ENCODE measurements around the gene SLC51A.
A peak's percentile ranks its signal among the peaks of the same experiment; 100 is the strongest.
"Not testable (repeated sequence)": the region's sequence is repeated elsewhere in the genome, so short reads cannot be mapped to it uniquely, and the experiment has no call there.

SLC51A gene

GRCh38 chr3:196202516-196202970 lies 13.8 kb upstream of the SLC51A start:
- H3K4me3 ChIP-seq (ENCODE audit: low read depth, low read length), result no peak overlapping the region

GRCh38 chr3:196203846-196204245 lies 12.5 kb upstream of the SLC51A start:
- no peak for TF ChIP-seq CTCF (IDR thresholded peaks at IDR 0.05; ENCODE audit: borderline replicate concordance, insufficient read depth, low read depth, low read length)
- no peak overlapping the region for H3K4me3 ChIP-seq (ENCODE audit: low read depth, low read length)

More at GRCh38 chr3:196202516-196202970, 13.8 kb upstream of the SLC51A start:
- no peak for TF ChIP-seq CTCF (IDR thresholded peaks at IDR 0.05; ENCODE audit: borderline replicate concordance, insufficient read depth, low read depth, low read length)

- H3K4me3 ChIP-seq (ENCODE audit: low read depth, low read length), result not testable (repeated sequence)
Measured at GRCh38 chr3:196205442-196206205, 10.7 kb upstream of the SLC51A start.

GRCh38 chr3:196207159-196207832 lies 9.0 kb upstream of the SLC51A start:
- no peak for TF ChIP-seq CTCF (IDR thresholded peaks at IDR 0.05; ENCODE audit: borderline replicate concordance, insufficient read depth, low read depth, low read length)
- H3K4me3 ChIP-seq (ENCODE audit: low read depth, low read length), result no peak overlapping the region

- H3K4me3 ChIP-seq (ENCODE audit: low read depth, low read length), result peak overlapping the region; percentile 43
- TF ChIP-seq CTCF (IDR thresholded peaks at IDR 0.05; ENCODE audit: borderline replicate concordance, insufficient read depth, low read depth, low read length), result no peak
Measured at GRCh38 chr3:196207833-196208607, 8.3 kb upstream of the SLC51A start.

GRCh38 chr3:196208942-196209695 lies 7.2 kb upstream of the SLC51A start:
- TF ChIP-seq CTCF (IDR thresholded peaks at IDR 0.05; ENCODE audit: borderline replicate concordance, insufficient read depth, low read depth, low read length), result no peak
- no peak overlapping the region for H3K4me3 ChIP-seq (ENCODE audit: low read depth, low read length)

- not testable (repeated sequence) for H3K4me3 ChIP-seq (ENCODE audit: low read depth, low read length)
Measured at GRCh38 chr3:196209944-196210672, 6.2 kb upstream of the SLC51A start.
